Measurements from ENCODE around the gene BMF. TPM values are rescaled to one million over a fixed set of nuclear protein-coding genes. Genes with fewer than 3 reads are reported as not detected.
"Not testable (repeated sequence)": the region's sequence is repeated elsewhere in the genome, so short reads cannot be mapped to it uniquely, and the experiment has no call there.

The BMF gene
- polyA plus RNA-seq, 4 donors = 22.2 to 46.7 (median 37.1) TPM

DNA sequence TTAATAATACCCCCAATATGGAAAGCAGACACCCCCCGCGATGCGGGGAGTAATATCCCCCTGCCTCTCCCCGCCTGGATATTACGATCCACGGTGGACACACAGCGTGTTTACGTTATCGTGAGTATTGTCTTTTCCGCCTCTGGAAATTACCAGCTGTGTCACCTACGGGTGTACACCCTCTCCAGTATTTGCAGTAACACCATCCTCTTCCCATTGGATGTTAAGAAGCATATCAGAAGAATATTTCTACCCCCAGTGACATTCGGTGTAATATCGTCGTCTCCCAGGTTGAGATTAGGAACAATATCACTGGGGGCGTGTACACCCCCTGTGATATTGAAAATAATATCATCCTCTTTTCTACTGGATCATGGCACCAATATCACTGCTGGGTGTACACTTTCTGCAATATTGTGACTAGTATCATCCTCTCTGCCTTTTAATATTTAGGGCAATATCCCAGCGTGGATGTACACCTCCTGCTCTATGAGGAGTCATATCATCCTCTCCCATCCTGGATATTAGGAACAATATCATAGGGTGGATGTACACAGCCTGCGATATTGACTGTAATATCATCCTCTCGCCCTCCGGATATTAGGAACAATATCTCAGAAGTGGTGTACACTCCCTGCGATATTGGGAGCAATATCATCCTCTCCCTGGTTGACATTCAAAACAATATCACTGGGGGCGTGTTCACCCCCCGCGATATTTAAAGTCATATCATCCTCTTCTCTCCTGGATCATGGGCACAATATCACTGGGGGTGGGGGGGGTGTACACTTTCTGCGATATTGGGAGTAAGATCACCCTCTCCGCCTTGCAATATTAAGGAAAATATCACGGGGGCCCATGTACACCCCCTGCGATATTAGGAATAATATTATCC, 20.3 kb upstream of the BMF start:
- no peak for DNase-seq (ENCODE audit: low read depth in 4 of 4, low spot score in 3 of 4)

DNA sequence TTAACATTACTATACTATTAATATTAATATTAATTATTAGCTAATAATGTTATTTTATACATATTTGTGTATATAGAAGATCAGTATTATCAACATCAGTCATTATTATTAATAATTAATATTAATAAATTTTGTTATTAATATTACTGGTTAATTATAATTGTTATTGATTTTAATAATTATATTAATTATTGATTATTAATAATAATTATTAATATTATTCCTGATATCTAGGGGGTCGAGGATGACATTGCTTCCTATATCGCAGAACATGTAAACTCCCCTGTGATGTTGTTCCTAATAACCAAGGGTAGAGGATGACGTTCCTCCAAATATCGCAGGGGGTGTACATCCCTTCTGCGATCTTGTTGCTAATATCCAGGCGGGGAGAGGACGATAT, 17.3 kb upstream of the BMF start:
- DNase-seq (ENCODE audit: low read depth in 4 of 4, low spot score in 3 of 4) = no peak

DNA sequence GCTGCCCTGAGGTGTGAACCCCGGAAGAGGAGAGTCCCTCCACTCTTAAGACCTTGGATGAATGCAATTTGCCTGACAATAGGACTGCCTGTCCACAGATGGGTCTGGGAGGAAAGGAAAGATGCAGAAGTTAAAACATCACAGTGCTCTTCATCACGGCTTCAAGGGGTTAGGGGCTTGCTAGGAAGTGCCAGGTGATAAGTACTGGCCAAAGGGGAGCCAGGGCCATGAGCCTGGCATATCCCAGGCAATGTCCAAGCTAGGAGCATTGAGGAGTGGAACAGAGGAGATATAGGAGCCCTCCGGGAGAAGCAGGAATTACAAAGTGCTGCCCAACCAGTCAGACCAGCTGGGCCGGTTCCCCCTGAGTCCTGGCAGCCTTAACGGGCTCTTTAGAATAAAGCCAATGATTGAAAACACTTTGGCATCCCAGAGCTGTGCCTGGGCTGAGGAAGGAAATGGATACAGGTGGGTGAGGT, 16.2 kb upstream of the BMF start:
- DNase-seq (ENCODE audit: low read depth in 4 of 4, low spot score in 3 of 4) = not testable (repeated sequence)

DNA sequence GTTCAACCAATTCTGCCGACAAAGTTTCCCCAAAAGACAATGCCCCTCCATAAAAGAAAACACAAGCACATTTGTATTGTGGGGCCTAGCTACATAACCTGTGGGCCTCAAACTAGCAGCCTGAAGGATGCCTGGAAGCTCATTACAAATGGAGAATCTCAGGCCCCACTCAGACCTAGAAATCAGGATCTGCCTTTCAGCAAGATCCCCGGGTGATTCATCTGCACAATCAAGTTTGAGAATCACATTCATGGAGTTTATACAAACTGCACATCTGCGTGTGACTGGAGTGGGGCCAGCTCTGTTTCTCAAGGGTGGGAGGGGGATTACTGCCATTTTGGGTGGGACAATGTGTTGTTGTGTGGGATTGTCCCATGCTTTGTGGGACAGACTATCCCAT, 15.7 kb upstream of the BMF start:
- DNase-seq (ENCODE audit: low read depth in 4 of 4, low spot score in 3 of 4) = not testable (repeated sequence)

DNA sequence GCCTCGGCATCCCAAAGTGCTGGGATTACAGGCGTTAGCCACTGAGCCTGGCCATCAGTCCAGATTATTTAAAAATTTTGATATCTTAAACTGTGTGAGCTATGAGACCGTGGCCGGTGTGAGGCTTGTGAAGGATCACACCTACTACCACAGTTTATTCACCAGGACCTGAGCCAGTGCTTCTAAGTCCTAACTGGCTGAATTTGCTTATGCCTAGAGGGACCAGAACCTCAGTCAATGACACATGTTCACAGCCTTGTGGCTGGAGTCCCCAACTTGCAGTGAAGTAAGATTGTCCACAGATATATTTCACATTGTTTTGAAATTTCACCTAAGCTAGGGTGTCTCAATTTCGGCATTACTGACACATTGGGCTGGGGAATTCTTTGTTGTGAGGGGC, 15.2 kb upstream of the BMF start:
- not testable (repeated sequence) for DNase-seq (ENCODE audit: low read depth in 4 of 4, low spot score in 3 of 4)

DNA sequence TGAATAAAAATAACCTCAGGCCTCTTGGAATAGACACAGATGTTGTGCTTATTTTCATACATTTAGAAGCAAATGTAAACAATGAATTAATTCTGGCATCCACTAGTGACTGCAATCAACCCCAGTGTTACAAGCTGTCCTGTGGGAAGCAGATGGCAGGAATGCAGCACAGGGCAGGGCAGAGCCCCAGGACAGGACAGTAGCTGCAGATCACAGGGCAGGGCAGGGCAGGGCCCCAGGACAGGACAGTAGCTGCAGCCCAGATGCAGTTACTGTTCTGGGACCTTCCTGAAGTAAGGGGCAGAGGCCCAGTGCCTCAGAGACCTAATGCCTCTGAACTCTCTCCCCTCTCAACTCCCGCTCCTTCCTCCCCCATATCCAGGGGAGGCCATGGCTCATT, 14.3 kb upstream of the BMF start:
- DNase-seq (ENCODE audit: low read depth in 4 of 4, low spot score in 3 of 4) = not testable (repeated sequence)

DNA sequence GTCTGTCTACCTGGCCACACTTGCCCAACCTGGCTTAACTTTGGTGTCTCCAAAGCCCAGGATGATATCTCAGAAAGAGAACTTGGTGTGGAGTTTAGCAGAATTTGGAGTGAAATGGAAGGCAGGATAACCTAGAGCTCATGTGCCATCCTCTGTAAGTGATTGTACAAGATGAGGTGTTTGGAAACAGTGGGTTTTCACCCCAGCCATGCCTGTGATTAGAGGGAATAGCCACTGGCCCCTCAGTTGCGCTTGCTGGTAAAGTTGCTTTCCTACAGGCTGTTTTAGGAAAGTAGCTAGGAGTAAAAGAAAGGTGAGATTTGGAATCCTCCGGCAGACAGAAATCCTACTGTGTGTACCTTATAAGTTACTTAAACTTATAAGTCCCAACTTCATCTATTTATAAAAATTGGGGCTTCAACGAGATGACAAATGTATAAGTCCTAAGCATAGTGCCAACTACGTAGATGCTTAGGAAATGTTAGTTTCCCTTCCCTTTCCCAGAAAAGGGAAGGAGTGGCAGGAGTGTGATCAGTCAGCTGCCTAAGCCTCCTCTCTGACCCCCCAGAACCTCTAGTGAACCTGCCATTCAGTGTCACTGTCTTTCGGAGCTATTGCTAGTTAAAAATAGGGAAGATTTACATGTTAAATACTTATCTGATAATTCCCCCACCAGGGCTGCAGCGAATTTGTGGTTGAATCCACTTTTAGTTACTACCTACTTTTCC, 13.4 kb upstream of the BMF start:
- DNase-seq (ENCODE audit: low read depth in 4 of 4, low spot score in 3 of 4) = no peak

DNA sequence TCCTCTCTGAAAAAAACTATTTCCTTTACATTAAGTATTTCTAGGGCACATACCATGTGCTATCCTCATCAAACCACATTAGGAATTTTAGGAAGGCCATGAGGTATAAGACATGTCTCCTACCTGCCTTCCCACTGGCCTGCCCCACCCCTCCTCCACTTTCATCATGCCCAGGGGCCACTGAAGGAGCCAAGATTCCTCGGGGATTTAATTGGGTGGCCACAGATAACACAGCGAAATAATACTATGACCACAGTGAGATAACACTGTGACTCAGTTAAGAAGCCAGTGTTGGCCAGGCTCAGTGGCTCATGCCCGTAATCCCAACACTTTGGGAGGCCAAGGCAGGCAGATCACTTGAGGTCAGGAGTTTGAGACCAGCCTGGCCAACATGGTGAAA, 9.8 kb upstream of the BMF start:
- no peak for DNase-seq (ENCODE audit: low read depth in 4 of 4, low spot score in 3 of 4)

DNA sequence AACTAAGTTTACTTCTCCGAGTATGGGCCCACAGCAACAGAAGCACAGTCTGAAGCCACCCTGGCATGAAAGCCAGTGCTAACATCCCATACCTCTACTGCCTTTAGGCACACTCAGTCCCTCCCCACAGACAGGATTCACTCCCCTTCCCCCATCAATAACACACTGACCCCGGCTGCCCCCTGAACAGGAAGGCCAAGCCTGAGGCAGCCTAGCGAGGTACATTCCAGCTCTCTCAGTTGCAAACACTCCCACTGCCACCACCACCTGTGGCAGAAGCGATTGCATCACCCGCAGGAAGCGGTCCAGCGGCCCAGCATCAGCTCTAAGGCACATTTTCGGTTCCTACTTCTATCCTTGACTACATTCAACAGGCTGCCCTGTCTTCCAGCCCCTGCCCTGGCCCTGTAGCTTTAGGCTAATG, 7.0 kb upstream of the BMF start:
- DNase-seq (ENCODE audit: low read depth in 4 of 4, low spot score in 3 of 4) = no peak

DNA sequence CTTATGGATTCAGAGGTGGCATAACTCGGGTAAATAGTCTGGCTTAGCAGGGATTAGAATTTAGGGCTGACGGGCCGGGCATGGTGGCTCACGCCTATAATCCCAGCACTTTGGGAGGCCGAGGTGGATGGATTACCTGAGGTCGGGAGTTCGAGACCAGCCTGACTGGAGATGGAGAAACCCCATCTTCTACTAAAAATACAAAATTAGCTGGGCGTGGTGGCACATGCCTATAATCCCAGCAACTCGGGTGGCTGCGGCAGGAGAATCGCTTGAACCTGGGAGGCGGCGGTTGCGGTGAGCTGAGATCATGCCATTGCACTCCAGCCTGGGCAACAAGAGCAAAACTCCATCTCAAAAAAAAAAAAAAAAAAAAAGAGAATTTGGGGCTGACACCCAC, 6.4 kb upstream of the BMF start:
- not testable (repeated sequence) for DNase-seq (ENCODE audit: low read depth in 4 of 4, low spot score in 3 of 4)

DNA sequence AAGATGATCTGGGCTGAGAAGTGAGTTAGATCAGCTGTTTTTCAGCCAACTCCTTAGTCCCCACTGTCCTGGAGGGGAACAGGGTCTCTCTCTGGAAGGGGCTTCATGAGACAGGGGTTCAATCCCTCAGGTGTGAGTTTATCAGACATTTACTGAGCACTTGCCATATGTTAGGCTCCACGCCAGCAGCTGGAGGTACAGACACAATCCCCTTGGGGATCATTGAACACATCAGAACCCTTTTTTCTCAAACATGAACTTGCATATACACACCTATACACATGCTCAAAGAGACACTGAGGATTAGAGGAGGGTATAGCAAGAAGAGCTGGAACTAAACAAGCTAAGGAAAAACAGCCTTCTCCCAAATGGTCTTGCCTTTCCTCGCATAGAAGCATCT, 5.5 kb upstream of the BMF start:
- no peak for DNase-seq (ENCODE audit: low read depth in 4 of 4, low spot score in 3 of 4)

DNA sequence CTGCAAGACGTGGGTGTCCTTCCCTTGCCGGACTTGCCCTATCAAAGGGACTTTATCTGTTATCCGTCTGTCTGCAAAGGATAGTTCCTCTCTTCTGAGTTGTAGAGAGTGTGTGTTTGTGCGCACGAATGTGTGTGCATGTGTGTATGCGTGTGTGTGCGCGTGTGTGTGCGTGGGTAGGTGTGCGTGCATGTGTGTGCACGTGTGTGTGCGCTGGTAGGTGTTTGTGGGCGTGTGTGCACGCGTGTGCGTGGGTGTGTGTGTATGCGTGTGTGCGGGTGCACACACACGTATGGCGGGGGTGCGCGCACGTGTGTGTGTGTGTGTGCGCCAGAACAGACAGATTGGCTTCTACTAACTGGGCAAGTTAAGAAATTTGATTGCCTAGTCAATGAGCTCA, 4.1 kb upstream of the BMF start:
- DNase-seq (ENCODE audit: low read depth in 4 of 4, low spot score in 3 of 4) = no peak

DNA sequence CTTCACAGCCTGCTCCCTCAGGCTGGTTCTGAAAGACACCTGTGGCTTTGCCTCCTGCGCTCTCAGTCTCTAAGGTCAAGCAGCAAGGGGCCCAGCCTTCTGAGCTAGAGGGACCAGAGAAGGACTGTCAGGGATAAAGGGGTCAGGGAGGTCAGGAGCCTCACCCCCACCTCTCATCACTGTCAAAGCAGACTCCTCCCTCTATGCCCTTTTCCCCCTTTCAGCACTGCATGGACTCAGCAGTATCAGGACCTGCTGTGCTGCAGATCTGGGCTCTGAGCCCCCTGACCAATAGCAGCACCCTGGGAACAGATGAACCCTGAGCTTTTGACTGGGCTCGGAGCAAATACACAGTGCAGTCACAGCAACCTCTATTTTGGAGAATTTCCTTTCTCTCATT, 3.2 kb upstream of the BMF start:
- no peak for DNase-seq (ENCODE audit: low read depth in 4 of 4, low spot score in 3 of 4)

DNA sequence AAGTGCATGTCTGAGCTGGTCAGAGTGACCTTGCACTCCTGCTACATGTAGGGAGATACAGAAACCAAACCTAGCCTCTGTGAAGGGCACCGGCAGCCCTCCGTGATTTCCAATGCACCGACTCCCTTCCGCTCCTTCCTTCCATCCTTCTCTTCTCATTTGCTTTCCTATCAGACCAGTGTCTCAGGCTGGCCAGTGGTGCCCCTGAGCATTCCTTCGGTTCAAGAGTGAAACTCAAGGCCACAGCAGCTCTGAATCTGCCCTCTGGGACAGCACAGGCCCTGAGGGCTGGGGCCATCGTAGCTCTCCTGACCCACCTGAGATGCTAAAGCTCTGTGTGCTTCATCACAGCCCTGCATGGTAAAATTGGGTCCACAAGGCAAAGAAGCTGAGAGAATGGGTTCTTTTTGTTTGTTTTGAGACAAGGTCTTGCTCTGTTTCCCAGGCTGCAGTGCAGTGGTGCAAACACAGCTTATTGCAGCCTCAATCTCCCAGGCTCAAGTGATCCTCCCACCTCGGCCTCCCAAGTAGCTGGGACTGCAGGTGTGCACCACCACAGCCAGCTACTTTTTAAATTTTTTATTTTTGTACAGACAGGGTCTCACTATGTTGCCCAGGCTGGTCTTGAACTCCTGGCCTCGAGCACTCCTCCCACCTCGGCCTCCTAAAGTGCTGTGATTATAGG, 2.3 kb upstream of the BMF start:
- DNase-seq (ENCODE audit: low read depth in 4 of 4, low spot score in 3 of 4) = no peak

DNA sequence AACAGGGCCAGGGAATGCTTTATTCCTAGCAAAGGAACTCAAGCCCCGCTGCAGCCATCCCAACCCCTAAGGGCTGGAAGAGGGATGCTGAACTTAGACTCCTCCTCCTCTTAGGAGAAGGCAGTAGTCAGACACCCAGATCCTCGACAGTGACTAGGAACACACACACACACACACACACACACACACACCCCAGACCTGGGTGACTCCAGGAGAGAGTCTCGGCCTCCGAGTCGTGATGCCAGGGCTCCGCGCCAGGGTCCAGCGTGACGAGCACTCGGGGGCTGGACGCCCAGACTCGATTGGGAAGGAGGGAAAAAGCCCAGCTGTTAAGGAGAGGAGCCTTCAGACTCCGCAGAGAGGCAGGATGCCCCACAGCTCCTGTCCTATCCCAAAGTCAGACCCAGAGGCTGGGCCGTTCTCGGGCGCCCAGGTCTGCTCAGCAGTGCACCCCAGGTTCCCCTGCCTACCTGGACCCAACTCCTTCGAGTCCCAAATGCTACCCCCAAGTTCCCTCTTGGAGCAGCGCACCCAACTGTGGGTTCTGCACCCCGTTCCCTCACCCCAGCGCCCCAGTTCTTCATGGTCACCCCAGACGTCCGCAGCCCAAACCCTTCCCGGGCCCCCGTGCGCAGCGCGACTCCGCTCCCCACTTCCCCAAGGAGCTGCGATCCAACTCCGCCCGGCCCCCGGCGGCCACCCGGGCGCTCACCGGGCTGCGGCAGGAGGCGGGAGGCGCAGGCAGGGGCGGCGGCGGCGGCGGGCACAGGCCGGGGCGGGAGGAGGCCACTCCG, 421 bp downstream of the BMF start:
- no peak for DNase-seq (ENCODE audit: low read depth in 4 of 4, low spot score in 3 of 4)

DNA sequence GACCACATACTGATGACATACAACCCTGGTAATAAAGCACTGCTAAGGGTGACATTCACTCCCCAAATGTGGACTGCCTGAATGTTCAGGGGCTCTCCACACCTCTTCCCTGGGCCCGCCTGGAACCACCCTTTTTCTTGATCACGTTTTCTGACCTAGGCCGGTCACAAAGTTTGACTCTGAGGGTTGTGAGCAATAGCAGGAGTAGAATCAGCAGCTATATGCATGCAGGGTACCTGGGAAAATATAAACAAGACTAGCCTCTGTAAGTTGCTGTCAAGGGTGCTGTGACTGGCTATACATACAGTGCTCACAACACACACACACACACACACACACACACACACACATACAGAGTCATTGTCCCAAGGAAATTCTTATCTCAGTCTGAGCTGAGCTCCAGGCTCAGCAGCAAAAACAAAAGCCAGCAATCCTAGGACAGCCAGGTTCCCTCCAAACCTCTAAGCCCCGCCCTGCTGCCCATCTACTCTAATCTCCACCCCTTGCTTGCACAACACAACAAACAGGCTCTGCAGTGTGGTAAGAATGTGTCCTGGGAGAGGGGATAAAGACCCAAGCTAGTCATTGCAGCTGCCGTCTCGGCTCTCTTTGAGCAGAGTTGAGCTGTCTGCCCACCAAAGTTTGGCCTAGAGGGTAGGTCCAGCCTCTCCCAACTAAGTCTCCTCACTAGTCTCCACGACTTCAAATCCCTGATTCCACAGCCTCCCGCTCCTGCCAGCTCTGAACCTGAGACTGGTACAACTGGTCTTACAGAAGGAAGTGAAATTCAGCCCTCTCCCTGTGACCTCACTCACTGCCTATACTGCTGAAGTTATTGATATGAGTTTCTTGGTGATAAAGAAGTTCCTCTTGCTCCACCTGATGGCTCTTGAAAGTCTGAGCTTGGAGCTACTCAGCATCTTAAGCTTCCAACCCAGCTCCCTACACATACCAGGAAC, 2.2 kb downstream of the BMF start:
- DNase-seq (ENCODE audit: low read depth in 4 of 4, low spot score in 3 of 4) = no peak

DNA sequence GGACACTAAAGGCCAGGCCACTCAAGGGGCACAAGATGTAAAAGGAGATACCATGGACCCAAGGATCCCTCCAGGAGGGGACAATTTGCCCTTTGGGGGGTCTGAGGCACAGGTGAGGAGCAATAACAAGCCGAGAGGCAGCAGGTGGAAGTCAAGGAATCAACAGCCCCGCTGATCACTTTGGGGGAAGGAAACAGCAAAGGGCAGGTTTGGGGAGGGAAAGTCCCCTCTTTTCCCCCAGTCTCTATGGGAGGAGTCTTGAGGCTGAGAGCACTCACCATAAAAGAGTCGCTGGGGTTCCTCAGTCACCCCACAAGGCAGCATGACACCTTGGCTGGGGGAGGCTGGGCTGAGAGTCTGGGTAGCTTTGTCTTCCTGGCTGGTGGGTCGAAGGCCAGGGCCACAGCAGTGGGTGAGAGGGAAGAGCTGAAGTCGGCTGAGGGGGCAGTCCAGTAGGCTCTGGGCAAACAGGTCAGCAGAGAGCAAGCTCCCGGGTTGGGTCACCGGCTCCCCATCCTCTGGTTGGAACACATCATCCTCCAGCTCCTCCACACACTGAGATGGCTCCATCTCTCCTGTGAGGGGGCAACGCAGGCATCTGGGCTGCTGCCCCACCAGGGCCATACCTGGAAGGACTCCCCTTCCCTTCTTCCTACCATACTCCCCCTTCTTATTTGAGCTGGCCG, 3.0 kb downstream of the BMF start:
- no peak for DNase-seq (ENCODE audit: low read depth in 4 of 4, low spot score in 3 of 4)

DNA sequence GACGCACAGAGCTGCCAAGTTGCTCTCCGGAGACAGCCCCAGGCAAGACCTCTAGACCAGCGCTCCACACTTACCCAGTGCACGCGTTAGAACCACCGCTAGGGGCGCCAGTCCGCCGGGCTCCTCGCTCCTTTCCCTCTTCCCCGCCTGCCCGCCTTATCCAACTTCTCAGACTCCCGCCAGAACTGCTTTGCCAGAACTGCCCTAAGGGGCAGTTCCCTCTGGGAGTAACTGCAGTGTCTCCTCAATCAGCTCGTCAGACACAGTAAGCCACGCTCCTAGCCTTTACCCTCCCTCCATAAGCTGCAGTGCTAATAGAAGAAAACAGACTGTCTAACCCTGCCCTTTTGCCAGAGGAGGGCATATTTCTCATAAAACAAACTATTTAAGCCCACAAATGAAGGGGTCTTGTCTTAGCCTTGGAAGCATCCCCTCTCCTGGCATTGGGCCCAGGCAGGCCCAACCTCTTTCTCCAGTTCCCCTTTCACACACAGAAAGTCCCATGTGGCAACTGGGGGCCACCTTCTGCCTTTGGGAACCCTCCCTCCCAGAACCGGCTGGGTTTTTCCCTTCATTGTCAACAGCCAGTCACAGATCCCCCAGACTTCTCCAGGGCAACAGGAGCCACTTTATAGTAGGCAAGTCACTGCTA, 3.7 kb downstream of the BMF start:
- DNase-seq (ENCODE audit: low read depth in 4 of 4, low spot score in 3 of 4) = peak in 2 of 4 donors; percentile 73 to 78

All from left renal pelvis (tissue), 4 donors.